Pancreas (tissue), 10 donors: Measurements from ENCODE around the gene TUBGCP2. TPM values are rescaled to one million over a fixed set of nuclear protein-coding genes. Genes with fewer than 3 reads are reported as not detected.
A peak's percentile ranks its signal among the peaks of the same experiment; 100 is the strongest.

Experiments used
- ATAC-seq, 4 donors: fragments of 200-7000 bp; cut with Tn5 transposase; one replicate each; pipeline versions ENCODE4 v1.8.0 to v1.9.1; 2020; ENCODE audit warnings: mild to moderate bottlenecking in 4 of 4, moderate library complexity in 4 of 4
- DNase-seq, 6 donors: peaks; one replicate each; pipeline ENCODE4 v3.0.0-alpha.2; 2020
- FAIRE-seq: peaks from 2 replicates; lab custom pipeline; 2012; peaks lifted over from hg19 to GRCh38; lab: Jason Lieb, UNC
- H3K27ac ChIP-seq, 4 donors: fragments of 200-600 bp; sonication (generic); 1 replicate in 3 of 4; 2 replicates in 1 of 4; pipeline versions ENCODE4 v1.5.0 to v1.8.0; 2020
- H3K27me3 ChIP-seq, 4 donors: fragments of 200-600 bp; one replicate each; pipeline ENCODE4 v1.8.0; 2021
- H3K36me3 ChIP-seq, 3 donors: fragments of 200-600 bp; sonication (generic) in 1 of 3; one replicate each; pipeline versions ENCODE4 v1.5.0 to v1.8.0; 2020 to 2021
- H3K4me1 ChIP-seq, 3 donors: fragments of 200-600 bp; one replicate each; pipeline ENCODE4 v1.8.0; 2021
- H3K4me3 ChIP-seq, 4 donors: fragments of 200-600 bp; sonication (generic) in 2 of 4; one replicate each; pipeline versions ENCODE4 v1.5.0 to v1.8.0; 2020 to 2021
- H3K9me3 ChIP-seq, 4 donors: fragments of 200-600 bp; one replicate each; pipeline ENCODE4 v1.8.0; 2021
- CTCF ChIP-seq, 4 donors: fragments of 200-600 bp; sonication (generic) in 3 of 4; IDR thresholded peaks; one replicate each; pipeline versions ENCODE4 v1.5.0 to v1.8.0; 2021; ENCODE audit warnings: antibody characterized with exemption in 4 of 4
- WGBS, 2 donors: extraction: QIAGEN DNeasy Blood & Tissue Kit; methylation state at CpG; one replicate each; pipeline ENCODE4 v1.1.7; 2013; 5-methylcytosine and 5-hydroxymethylcytosine counted together
- intact Hi-C, 3 donors: fragments of 100-400 bp; cut with DNase I; formaldehyde crosslinking; loops; one replicate each; pipeline versions ENCODE4 v1.11.1 to v1.14.2; 2022
- polyA plus RNA-seq, 2 donors: library from polyadenylated mRNA; stranded (reverse); fragments of 200-250 nt; gene quantifications; one replicate each; pipeline ENCODE4 v1.2.3, GENCODE V29; 2013
- total RNA-seq, 6 donors: library from RNA; stranded (reverse); fragmentation: NEBNext Ultra II Directional in 4 of 6; extraction: Animal tissue kit (Norgen Biotek cat#: 25700) in 4 of 6; gene quantifications; one replicate each; pipeline versions ENCODE4 v1.2.1 to v1.2.4, GENCODE V29; 2021 to 2023
- donor health status: healthy with polysubstance abuse.
- donor health status: DM: no; HTN: no; CAD: no; lungs with moderate emphysema.
- donor health status: DM: no; HTN: no; CAD: no.
- donor health status: control.
- donor health status: control.
- donor health status: Bipolar disorder and iron deficiency.
- donor health status: DM: yes; HTN: yes; CAD: no.
- donor health status: DM: no; HTN: no; CAD: no.
- donor health status: DM: no; HTN: no; CAD: no.
- donor health status: DM: yes; HTN: yes; CAD: no.

The TUBGCP2 gene
- total and polyA plus RNA-seq, 8 donors: 23.5 to 161 (median 29.3) TPM

- 60 to 62% methylated on average over 33 of the region's 33 CpGs for WGBS, 2 donors
- Histone ChIP-seq H3K27ac (peak overlapping the region; percentile 93 to 98 (median 98)), H3K9me3 (no peaks in the 10 kb centered on the region), H3K36me3 (peaks cover 0 to 11% (median 4%) of the 10 kb centered on the region in 3 donors), H3K27me3 (no peaks in the 10 kb centered on the region), H3K4me3 (peak overlapping the region in 2 of 4 donors; percentile 91 to 97), H3K4me1 (peaks cover 10 to 20% (median 15%) of the 10 kb centered on the region in 3 donors)
- peak; percentile 59 to 92 (median 80) for DNase-seq
- ATAC-seq: peak in 2 of 4 donors; percentile 5 to 6
- no peak for TF ChIP-seq CTCF (IDR thresholded peaks at IDR 0.05)
- FAIRE-seq: no peak
- intact Hi-C loops: no loop called here
These were observed 1.2 kb upstream of the TUBGCP2 start for GRCh38 chr10:133309720-133310398.

GRCh38 chr10:133309100-133309719 lies 538 bp upstream of the TUBGCP2 start:
- intact Hi-C loops: no loop called here
- Histone ChIP-seq H3K27me3 (no peaks in the 10 kb centered on the region), H3K27ac (peak overlapping the region; percentile 93 to 98 (median 98)), H3K4me1 (peaks cover 10 to 20% (median 15%) of the 10 kb centered on the region in 3 donors), H3K4me3 (peak overlapping the region; percentile 87 to 97 (median 90)), H3K36me3 (peaks cover 0 to 11% (median 4%) of the 10 kb centered on the region in 3 donors), H3K9me3 (no peaks in the 10 kb centered on the region)
- WGBS, 2 donors: 11 to 15% methylated on average over 32 to 46 of the region's 46 CpGs
- FAIRE-seq (no peak), DNase-seq (peak; percentile 93 to 100 (median 98)), ATAC-seq (peak; percentile 86 to 94 (median 92))
- no peak for TF ChIP-seq CTCF (IDR thresholded peaks at IDR 0.05)

- no peaks in the 10 kb centered on the region for H3K9me3 ChIP-seq
- FAIRE-seq: no peak
- DNase-seq: peak; percentile 86 to 94 (median 89)
- intact Hi-C loops: no loop called here
- peaks cover 0 to 11% (median 4%) of the 10 kb centered on the region in 3 donors for H3K36me3 ChIP-seq
- H3K4me1 ChIP-seq: peaks cover 10 to 20% (median 15%) of the 10 kb centered on the region in 3 donors
- ATAC-seq: peak; percentile 48 to 66 (median 60)
- TF ChIP-seq CTCF (IDR thresholded peaks at IDR 0.05): peak; percentile 44 to 70 (median 60)
- H3K4me3 ChIP-seq: peak overlapping the region; percentile 87 to 97 (median 90)
- peak overlapping the region; percentile 93 to 98 (median 98) for H3K27ac ChIP-seq
- WGBS, 2 donors: 1 to 2% methylated on average over 25 of the region's 25 CpGs
- H3K27me3 ChIP-seq: no peaks in the 10 kb centered on the region
These were observed 774 bp downstream of the TUBGCP2 start for GRCh38 chr10:133307776-133308420.

GRCh38 chr10:133306941-133307379 lies 1.7 kb downstream of the TUBGCP2 start:
- FAIRE-seq: no peak
- peaks cover 10 to 20% (median 15%) of the 10 kb centered on the region in 3 donors for H3K4me1 ChIP-seq

More at GRCh38 chr10:133306941-133307379, 1.7 kb downstream of the TUBGCP2 start:
- H3K27me3 ChIP-seq: no peaks in the 10 kb centered on the region
- intact Hi-C loops: no loop called here
- no peak overlapping the region for H3K27ac ChIP-seq
- peak overlapping the region in 1 of 4 donors; percentile 91 for H3K4me3 ChIP-seq
- TF ChIP-seq CTCF (IDR thresholded peaks at IDR 0.05): no peak
- no peak for ATAC-seq
- H3K36me3 ChIP-seq: peaks cover 0 to 9% (median 0%) of the 10 kb centered on the region in 3 donors
- DNase-seq: peak in 2 of 6 donors; percentile 35 to 48
- 72 to 79% methylated on average over 17 of the region's 17 CpGs for WGBS, 2 donors
- H3K9me3 ChIP-seq: no peaks in the 10 kb centered on the region
